Breast epithelium (tissue), 4 donors: ENCODE data around the gene SAP30. TPM values are rescaled to one million over a fixed set of nuclear protein-coding genes. Genes with fewer than 3 reads are reported as not detected.

Experiments used
- DNase-seq, 2 donors: peaks; one replicate each; pipeline ENCODE4 v3.0.0-alpha.2; 2019; ENCODE audit warnings: low spot score in 2 of 2
- H3K27ac ChIP-seq, 2 donors: fragments of 200-600 bp; sonication (generic) in 1 of 2; one replicate each; pipeline ENCODE4 v1.5.1; 2016 to 2019; ENCODE audit warnings: mild to moderate bottlenecking in 1 of 2
- H3K27me3 ChIP-seq, 2 donors: fragments of 200-600 bp; sonication (generic) in 1 of 2; one replicate each; pipeline versions ENCODE4 v1.5.1 to v1.6.0; 2017 to 2019; ENCODE audit warnings: control low read depth in 1 of 2, mild to moderate bottlenecking in 1 of 2
- H3K36me3 ChIP-seq: fragments of 200-600 bp; one replicate; pipeline ENCODE4 v1.5.1; 2019
- H3K4me1 ChIP-seq, 2 donors: fragments of 200-600 bp; sonication (generic); one replicate each; pipeline ENCODE4 v1.5.1; 2016 to 2019; ENCODE audit warnings: control low read depth in 1 of 2
- H3K4me3 ChIP-seq, 3 donors: fragments of 200-600 bp; sonication (generic); 1 replicate in 2 of 3; 2 replicates in 1 of 3; pipeline ENCODE4 v1.5.1; 2016 to 2019; ENCODE audit warnings: mild to moderate bottlenecking in 3 of 3, moderate library complexity in 2 of 3
- H3K9me3 ChIP-seq, 2 donors: fragments of 200-600 bp; sonication (generic) in 1 of 2; one replicate each; pipeline ENCODE4 v1.5.1; 2016 to 2019; ENCODE audit warnings: control low read depth in 1 of 2
- CTCF ChIP-seq, 3 donors: fragments of 450-650 bp; IDR thresholded peaks; one replicate each; pipeline ENCODE4 v1.5.1; 2016 to 2017; ENCODE audit warnings: antibody characterized with exemption in 3 of 3, mild to moderate bottlenecking in 3 of 3, moderate library complexity in 3 of 3
- POLR2A ChIP-seq: fragments of 450-650 bp; IDR thresholded peaks from one replicate; pipeline ENCODE4 v1.6.1; 2016; ENCODE audit warnings: antibody characterized with exemption, mild to moderate bottlenecking, moderate library complexity
- POLR2AphosphoS5 ChIP-seq, 3 donors: sonication (generic); formaldehyde crosslinking; IDR thresholded peaks; one replicate each; pipeline ENCODE4 v1.6.1; 2017; ENCODE audit warnings: antibody characterized with exemption in 3 of 3
- intact Hi-C: fragments of 100-400 bp; cut with DNase I; formaldehyde crosslinking; loops from one replicate; pipeline ENCODE4 v1.15.1; 2023; ENCODE audit warnings: low total_unique reads
- total RNA-seq, 3 donors: library from RNA; depleted of rRNA; stranded (reverse); fragments of >200 nt; gene quantifications; one replicate each; pipeline ENCODE4 v1.1.0, GENCODE V29; 2016

SAP30 gene
- total RNA-seq, 3 donors from 2014 or later = 29.8 to 50.1 (median 41.7) TPM

- Histone ChIP-seq H3K36me3 (no peaks in the 10 kb centered on the region), H3K9me3 (no peaks in the 10 kb centered on the region), H3K4me1 (no peaks in the 10 kb centered on the region), H3K4me3 (no peak overlapping the region), H3K27ac (no peak overlapping the region), H3K27me3 (no peaks in the 10 kb centered on the region)
- TF ChIP-seq POLR2A = no peak
- TF ChIP-seq POLR2AphosphoS5 (IDR thresholded peaks at IDR 0.05) = no peak
- TF ChIP-seq CTCF (IDR thresholded peaks at IDR 0.05) = no peak
- DNase-seq = no peak
- intact Hi-C loops = no loop called here
Measured at GRCh38 chr4:173397604-173398003, 26.9 kb downstream of the SAP30 start.

GRCh38 chr4:173398220-173398619 lies 27.5 kb downstream of the SAP30 start:
- H3K27ac ChIP-seq = no peak overlapping the region
- H3K9me3 ChIP-seq = no peaks in the 10 kb centered on the region
- H3K4me1 ChIP-seq = no peaks in the 10 kb centered on the region
- intact Hi-C loops = no loop called here
- DNase-seq = no peak
- no peak for TF ChIP-seq POLR2A
- H3K4me3 ChIP-seq = no peak overlapping the region
- H3K27me3 ChIP-seq = no peaks in the 10 kb centered on the region
- no peaks in the 10 kb centered on the region for H3K36me3 ChIP-seq

GRCh38 chr4:173398779-173399415 lies 28.1 kb downstream of the SAP30 start, which contains the start of gene SCRG1:
TSS of gene SCRG1 (minus strand) at chr4:173399116. CDS start at chr4:173391414, 7,702 bp downstream.
- Histone ChIP-seq H3K4me1 (no peaks in the 10 kb centered on the region), H3K27ac (peak within 1 kb of the TSS; percentile 35 to 44), H3K36me3 (no peaks in the 10 kb centered on the region), H3K4me3 (peak within 1 kb of the TSS in 1 of 3 donors; percentile 1), H3K9me3 (no peaks in the 10 kb centered on the region), H3K27me3 (no peaks in the 10 kb centered on the region)
- no peak for TF ChIP-seq POLR2A
- no peak for TF ChIP-seq CTCF (IDR thresholded peaks at IDR 0.05)
- TF ChIP-seq POLR2AphosphoS5 (IDR thresholded peaks at IDR 0.05) = no peak
- intact Hi-C loops = no loop called here
- peak in 1 of 2 donors; percentile 66 for DNase-seq

- TF ChIP-seq CTCF (IDR thresholded peaks at IDR 0.05) (no peak), POLR2AphosphoS5 (IDR thresholded peaks at IDR 0.05) (no peak), POLR2A (no peak)
- Histone ChIP-seq H3K36me3 (no peaks in the 10 kb centered on the region), H3K9me3 (no peaks in the 10 kb centered on the region), H3K4me3 (no peak overlapping the region), H3K4me1 (no peaks in the 10 kb centered on the region), H3K27ac (no peak overlapping the region), H3K27me3 (no peaks in the 10 kb centered on the region)
- intact Hi-C loops = loop anchor here (5.0 kb wide), 1 partner anchor 791 kb away; no protein-coding TSS in a partner anchor
- DNase-seq = no peak
Measured at GRCh38 chr4:173401063-173401462, 30.3 kb downstream of the SAP30 start.

GRCh38 chr4:173403051-173403450 lies 32.3 kb downstream of the SAP30 start:
- no peaks in the 10 kb centered on the region for H3K4me1 ChIP-seq
- no peaks in the 10 kb centered on the region for H3K9me3 ChIP-seq
- DNase-seq = no peak
- no peak overlapping the region for H3K27ac ChIP-seq
- no peak overlapping the region for H3K4me3 ChIP-seq
- H3K36me3 ChIP-seq = no peaks in the 10 kb centered on the region
- TF ChIP-seq POLR2A (no peak), CTCF (IDR thresholded peaks at IDR 0.05) (no peak), POLR2AphosphoS5 (IDR thresholded peaks at IDR 0.05) (no peak)
- H3K27me3 ChIP-seq = no peaks in the 10 kb centered on the region
- intact Hi-C loops = loop anchor here (5.0 kb wide), 1 partner anchor 789 kb away; no protein-coding TSS in a partner anchor
